Measurements from ENCODE around the gene ELMO3. TPM values are rescaled to one million over a fixed set of nuclear protein-coding genes. Genes with fewer than 3 reads are reported as not detected.
A peak's percentile ranks its signal among the peaks of the same experiment; 100 is the strongest.

ELMO3 gene
- total and polyA plus RNA-seq, 2 of the 13 experiments (the other 11 are each of a cell fraction or from before 2014, with no cell fraction given), result 2.6 to 4.0 TPM

- TF ChIP-seq E2F1 (CRISPR knock-in tag; IDR thresholded peaks at IDR 0.05) (peak; percentile 74), ZFX (CRISPR knock-in tag; IDR thresholded peaks at IDR 0.05; ENCODE audit: low read depth) (peak; percentile 79), THAP9 (CRISPR knock-in tag; IDR thresholded peaks at IDR 0.05; ENCODE audit: borderline replicate concordance) (peak; percentile 71; the same call in 1 of the 2 replicates), ZNF138 (CRISPR knock-in tag; IDR thresholded peaks at IDR 0.05; ENCODE audit: low read depth) (peak; percentile 71; the same call in 1 of the 2 replicates), ZNF496 (CRISPR knock-in tag; IDR thresholded peaks at IDR 0.05; ENCODE audit: insufficient replicate concordance) (no peak), RXRA (CRISPR knock-in tag; IDR thresholded peaks at IDR 0.05) (peak; percentile 67), NAIF1 (CRISPR knock-in tag; IDR thresholded peaks at IDR 0.05; ENCODE audit: borderline replicate concordance) (no peak), ZNF768 (CRISPR knock-in tag; IDR thresholded peaks at IDR 0.05) (peak; percentile 31; the same call in 1 of the 2 replicates), ZNF781 (CRISPR knock-in tag; IDR thresholded peaks at IDR 0.05; ENCODE audit: borderline replicate concordance, not compliant biosample characterization) (peak; percentile 43), SRSF4 (IDR thresholded peaks at IDR 0.05; ENCODE audit: low read depth, low read length, poor library complexity, severe bottlenecking) (no peak), TARDBP (CRISPR knock-in tag; IDR thresholded peaks at IDR 0.05) (peak; percentile 75; the same call in 1 of the 2 replicates), SOX13 (IDR thresholded peaks at IDR 0.05) (no peak), SOX13 (CRISPR knock-in tag; conservative IDR thresholded peaks at IDR 0.05 in 1 of 2, IDR thresholded peaks at IDR 0.05 in 1 of 2) (0 out of 4 replicates have a peak, but pooled peaks of 1 of the 2 experiments have one; percentile 21), ZNF547 (CRISPR knock-in tag; IDR thresholded peaks at IDR 0.05) (peak; percentile 76; the same call in 1 of the 2 replicates), TFAP4 (IDR thresholded peaks at IDR 0.05; ENCODE audit: borderline replicate concordance, low read depth) (peak; percentile 98), AKAP8 (CRISPR knock-in tag; IDR thresholded peaks at IDR 0.05) (peak; percentile 84), SPEN (CRISPR knock-in tag; IDR thresholded peaks at IDR 0.05; ENCODE audit: low read depth) (peak; percentile 57; the same call in 1 of the 2 replicates), TBX2 (CRISPR knock-in tag; IDR thresholded peaks at IDR 0.05; ENCODE audit: borderline replicate concordance) (peak; percentile 68), ZNF883 (CRISPR knock-in tag; IDR thresholded peaks at IDR 0.05; ENCODE audit: not compliant biosample characterization) (no peak), ZNF513 (CRISPR knock-in tag; conservative IDR thresholded peaks at IDR 0.05) (peak; percentile 69; the same call in 1 of the 2 replicates), ZMYM4 (CRISPR knock-in tag; IDR thresholded peaks at IDR 0.05) (no peak), ZNF232 (CRISPR knock-in tag; IDR thresholded peaks at IDR 0.05; ENCODE audit: borderline replicate concordance) (peak; percentile 82; the same call in 1 of the 2 replicates), HMG20B (CRISPR knock-in tag; conservative IDR thresholded peaks at IDR 0.05) (0 out of 2 replicates have a peak, but pooled peaks have one; percentile 34)
Observed at GRCh38 chr16:67150833-67151396, 48.0 kb upstream of the ELMO3 start, which contains the start of gene B3GNT9 (continued).

All from HepG2 (cell line).